Caki2 (cell line): ENCODE results near the gene MYBPC3. TPM values are rescaled to one million over a fixed set of nuclear protein-coding genes. Genes with fewer than 3 reads are reported as not detected.

Experiments
- DNase-seq: peaks from one replicate; pipeline ENCODE4 v3.0.0-alpha.2; 2015; ENCODE audit warnings: low read depth
- in situ Hi-C: cut with HindIII; loops from 2 replicates; pipeline ENCODE4 v1.10.0; 2016; ENCODE audit warnings: low sequenced_read_pairs, low pct_unique_long_range_greater_than_20kb, mixed read lengths
- total RNA-seq: library from RNA; depleted of rRNA; stranded (reverse); fragments of >200 nt; shearing (Covaris generic); gene quantifications from 2 replicates; pipeline ENCODE4 v1.2.3, GENCODE V29; 2014; ENCODE audit warnings: low replicate concordance

Gene MYBPC3
- total RNA-seq, 1 experiment from 2014 or later = not detected

GRCh38 chr11:47366020-47366490 is 13.6 kb upstream of the MYBPC3 start:
- in situ Hi-C loops = no loop called here
- DNase-seq = no peak

GRCh38 chr11:47361419-47361818 is 8.9 kb upstream of the MYBPC3 start:
- DNase-seq = no peak
- in situ Hi-C loops = no loop called here

DNA sequence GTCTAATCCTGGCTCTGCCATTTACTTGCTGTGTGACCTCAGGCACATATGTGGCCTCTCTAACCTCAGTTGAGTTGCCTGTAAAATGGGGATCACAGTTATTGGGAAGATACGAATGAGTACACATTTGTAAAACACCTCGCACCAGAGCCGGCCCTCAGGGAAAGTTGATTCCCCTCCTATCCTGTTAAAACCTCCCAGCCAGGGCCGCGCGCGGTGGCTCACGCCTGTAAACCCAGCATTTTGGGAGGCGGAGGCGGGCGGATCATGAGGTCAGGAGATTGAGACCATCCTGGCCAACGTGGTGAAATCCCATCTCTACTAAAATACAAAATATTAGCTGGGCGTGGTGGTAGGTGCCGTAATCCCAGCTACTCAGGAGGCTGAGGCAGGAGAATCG is 7.8 kb upstream of the MYBPC3 start:
- in situ Hi-C loops = no loop called here
- DNase-seq = no peak

- DNase-seq = no peak
- in situ Hi-C loops = no loop called here
Measured at GRCh38 chr11:47359586-47359985, 7.1 kb upstream of the MYBPC3 start.

GRCh38 chr11:47359162-47359561 is 6.7 kb upstream of the MYBPC3 start:
- no peak for DNase-seq
- in situ Hi-C loops = no loop called here

DNA sequence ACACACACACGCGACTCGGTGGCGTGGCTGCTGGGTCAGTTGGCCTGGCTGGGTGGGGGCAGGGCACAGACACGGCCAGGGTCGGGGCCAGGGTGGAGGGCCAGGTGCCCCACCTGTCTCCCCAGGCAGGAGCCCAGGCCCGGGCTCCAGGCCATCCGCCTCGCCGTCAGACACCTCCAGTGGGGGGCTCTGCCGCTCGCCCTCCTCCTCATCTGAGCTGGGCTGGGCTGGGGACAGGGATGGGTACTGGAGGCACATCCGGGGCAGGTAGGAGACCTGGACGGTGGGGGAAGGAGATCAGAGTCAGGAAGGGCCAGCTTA is 6.2 kb upstream of the MYBPC3 start:
- no peak for DNase-seq
- in situ Hi-C loops = no loop called here

GRCh38 chr11:47357985-47358730 is 5.7 kb upstream of the MYBPC3 start:
- DNase-seq = no peak
- in situ Hi-C loops = no loop called here

GRCh38 chr11:47356998-47357329 is 4.5 kb upstream of the MYBPC3 start:
- in situ Hi-C loops = no loop called here
- DNase-seq = no peak

GRCh38 chr11:47356129-47356997 is 3.9 kb upstream of the MYBPC3 start:
- in situ Hi-C loops = no loop called here

GRCh38 chr11:47355283-47356128 is 3.0 kb upstream of the MYBPC3 start:
- in situ Hi-C loops = no loop called here

More at GRCh38 chr11:47356129-47356997, 3.9 kb upstream of the MYBPC3 start:
- DNase-seq = no peak

GRCh38 chr11:47354913-47355282 is 2.4 kb upstream of the MYBPC3 start:
- no peak for DNase-seq
- in situ Hi-C loops = no loop called here

More at GRCh38 chr11:47355283-47356128, 3.0 kb upstream of the MYBPC3 start:
- DNase-seq = peak; percentile 78

DNA sequence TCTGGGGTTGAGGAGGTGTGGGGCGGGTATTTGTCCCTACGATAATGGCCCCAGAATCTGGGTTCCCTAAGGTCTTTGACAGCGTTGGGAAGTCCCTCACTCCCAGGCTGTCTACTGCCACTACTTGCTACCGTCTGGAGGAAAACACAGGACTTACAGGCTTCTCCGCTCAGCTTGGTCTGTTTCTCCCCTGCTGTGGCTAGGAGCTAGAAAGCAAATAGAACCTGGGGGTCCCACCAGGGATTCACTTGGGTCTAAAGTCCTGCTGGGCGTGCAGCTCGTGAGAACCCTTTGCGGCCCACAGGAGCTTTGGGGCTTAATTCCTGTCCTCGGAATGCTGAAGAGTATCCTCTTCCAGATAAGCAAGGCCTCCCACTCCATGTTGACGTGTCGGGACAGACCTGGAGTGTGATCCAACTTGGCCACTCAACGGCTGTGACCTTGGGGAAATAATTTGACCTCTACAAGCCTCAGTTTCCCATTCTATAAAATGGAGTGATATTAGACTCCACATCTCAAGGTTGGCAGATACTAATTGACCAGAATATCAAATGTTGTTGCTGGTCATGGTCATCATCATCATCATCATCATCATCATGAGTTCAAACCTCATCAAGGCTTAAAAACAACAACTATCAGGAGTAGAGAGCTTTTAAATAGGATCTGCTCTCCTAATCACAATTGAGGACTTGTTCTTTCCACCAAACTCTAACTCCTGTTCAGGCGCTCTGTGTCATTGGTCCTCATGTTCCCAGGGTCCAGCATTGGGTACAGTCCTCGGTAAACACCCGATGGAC is 1.7 kb upstream of the MYBPC3 start:
- DNase-seq = no peak
- in situ Hi-C loops = no loop called here

- in situ Hi-C loops = no loop called here
- no peak for DNase-seq
Measured at GRCh38 chr11:47351156-47352126, 1.1 kb downstream of the MYBPC3 start.

DNA sequence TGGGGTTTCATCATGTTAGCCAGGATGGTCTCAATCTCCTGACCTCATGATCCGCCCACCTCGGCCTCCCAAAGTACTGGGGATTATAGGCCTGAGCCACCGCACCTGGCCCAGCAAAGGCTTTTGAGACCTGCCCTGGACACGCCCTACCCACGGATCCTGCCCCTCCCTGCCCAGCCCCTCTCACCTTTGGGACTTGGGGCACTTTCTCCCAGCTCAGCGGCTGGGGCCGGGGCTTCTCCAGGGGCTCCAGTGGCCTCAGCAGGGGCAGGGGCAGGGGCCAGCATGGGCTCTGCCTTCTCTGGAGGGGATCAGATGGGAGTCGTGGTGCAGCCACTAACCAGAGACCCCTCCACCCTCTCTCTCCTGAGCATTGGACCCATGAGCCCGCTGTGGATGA is 2.2 kb downstream of the MYBPC3 start:
- no peak for DNase-seq
- in situ Hi-C loops = no loop called here

GRCh38 chr11:47349521-47350095 is 2.9 kb downstream of the MYBPC3 start:
- in situ Hi-C loops = no loop called here
- no peak for DNase-seq

DNA sequence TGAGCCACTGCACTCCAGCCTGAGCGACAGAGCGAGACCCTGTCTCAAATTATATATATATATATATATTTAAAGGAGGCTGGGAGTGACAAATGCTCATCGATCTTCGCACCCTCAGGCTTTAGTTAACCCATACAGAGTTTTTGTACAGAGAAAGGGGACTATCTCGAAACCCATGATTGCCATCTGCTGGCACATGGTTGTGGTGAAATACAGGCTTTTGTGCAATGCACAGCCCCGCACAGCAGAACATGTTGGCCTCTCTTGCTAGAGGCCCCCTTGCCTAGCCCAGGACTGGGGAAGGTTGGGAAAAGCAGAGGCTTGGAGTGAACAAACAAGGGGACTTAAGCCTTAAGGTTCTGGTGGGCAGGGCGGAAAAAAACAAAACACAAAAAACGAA is 3.6 kb downstream of the MYBPC3 start:
- DNase-seq = no peak
- in situ Hi-C loops = no loop called here
